ENCODE measurements around the gene PCDHA1. TPM values are rescaled to one million over a fixed set of nuclear protein-coding genes. Genes with fewer than 3 reads are reported as not detected.
"Not testable (repeated sequence)": the region's sequence is repeated elsewhere in the genome, so short reads cannot be mapped to it uniquely, and the experiment has no call there.

PCDHA1 gene
- total RNA-seq, 1 experiment from 2014 or later = not detected

GRCh38 chr5:140802781-140803271, 16.9 kb downstream of the PCDHA1 start:
- Mint-ChIP-seq H3K4me3 (ENCODE audit: unreplicated experiment) (no peak overlapping the region), H3K9me3 (ENCODE audit: unreplicated experiment) (peaks cover 7% of the 10 kb centered on the region), H3K27me3 (ENCODE audit: insufficient read depth, unreplicated experiment) (no peaks in the 10 kb centered on the region), H3K4me1 (ENCODE audit: insufficient read depth, unreplicated experiment) (no peaks in the 10 kb centered on the region), H3K27ac (ENCODE audit: low read depth, unreplicated experiment) (no peak overlapping the region), H3K36me3 (ENCODE audit: insufficient read depth, unreplicated experiment) (no peaks in the 10 kb centered on the region)
- intact Hi-C loops (cut with micrococcal nuclease) = no loop called here
- BruUV-seq (replicated peaks) = no TSS peak
- ChIA-PET POLR2A (no interaction called here), CTCF (interaction anchor here (0.6 kb wide), 2 partner anchors 175 to 240 kb away, joined by 3 read pairs; no protein-coding TSS in a partner anchor)
- DNase-seq (ENCODE audit: unreplicated experiment) = no peak
- TF ChIP-seq CTCF (IDR thresholded peaks at IDR 0.05; ENCODE audit: unreplicated experiment) = no peak

- Mint-ChIP-seq H3K27ac (ENCODE audit: low read depth, unreplicated experiment) (no peak within 1 kb of the TSS), H3K9me3 (ENCODE audit: unreplicated experiment) (peaks cover 8% of the 10 kb centered on the region), H3K4me3 (ENCODE audit: unreplicated experiment) (peak within 1 kb of the TSS; percentile 55), H3K36me3 (ENCODE audit: insufficient read depth, unreplicated experiment) (no peaks in the 10 kb centered on the region), H3K27me3 (ENCODE audit: insufficient read depth, unreplicated experiment) (no peaks in the 10 kb centered on the region), H3K4me1 (ENCODE audit: insufficient read depth, unreplicated experiment) (no peaks in the 10 kb centered on the region)
- intact Hi-C loops (cut with micrococcal nuclease) = loop anchor here (1.0 kb wide), 1 partner anchor 234 kb away; no protein-coding TSS in a partner anchor
- peak; percentile 38 for TF ChIP-seq CTCF (IDR thresholded peaks at IDR 0.05; ENCODE audit: unreplicated experiment)
- peak; percentile 18 for DNase-seq (ENCODE audit: unreplicated experiment)
- ChIA-PET POLR2A (interaction anchor here (0.7 to 3.9 kb wide), 7 partner anchors 10 to 348 kb away, joined by 3 to 38 read pairs (median 7); partner anchors contain the start of genes PCDHA6 and PCDHAC1), CTCF (interaction anchor here (0.6 to 6.4 kb wide), 48 partner anchors 9 to 774 kb away, joined by 3 to 61 read pairs (median 4); partner anchors contain the start of genes PCDHA1, PCDHA12, PCDHA5 and PCDHA6)
- no TSS peak for BruUV-seq (replicated peaks)
These were observed 21.2 kb downstream of the PCDHA1 start, which contains the start of gene PCDHA4 for GRCh38 chr5:140806834-140807775. Gene PCDHA4, plus strand, starts transcription at chr5:140807068.

- H3K36me3 Mint-ChIP-seq (ENCODE audit: insufficient read depth, unreplicated experiment); H3K4me1 Mint-ChIP-seq (ENCODE audit: insufficient read depth, unreplicated experiment); intact Hi-C loops (cut with micrococcal nuclease); H3K4me3 Mint-ChIP-seq (ENCODE audit: unreplicated experiment); DNase-seq (ENCODE audit: unreplicated experiment); BruUV-seq (replicated peaks); H3K27me3 Mint-ChIP-seq (ENCODE audit: insufficient read depth, unreplicated experiment); H3K27ac Mint-ChIP-seq (ENCODE audit: low read depth, unreplicated experiment): not testable (repeated sequence)
- ChIA-PET CTCF (interaction anchor here (0.6 to 6.4 kb wide), 31 partner anchors 8 to 758 kb away, joined by 3 to 61 read pairs (median 5); partner anchors contain the start of genes PCDHA1, PCDHA12, PCDHA5 and PCDHA6), POLR2A (interaction anchor here (0.9 to 3.9 kb wide), 6 partner anchors 9 to 232 kb away, joined by 3 to 38 read pairs (median 8); partner anchors contain the start of genes PCDHA6 and PCDHAC1)
- peaks cover 15% of the 10 kb centered on the region for H3K9me3 Mint-ChIP-seq (ENCODE audit: unreplicated experiment)
These were observed 22.4 kb downstream of the PCDHA1 start for GRCh38 chr5:140808241-140808888.

- no peak for DNase-seq (ENCODE audit: unreplicated experiment)
- no peak for TF ChIP-seq CTCF (IDR thresholded peaks at IDR 0.05; ENCODE audit: unreplicated experiment)
- Mint-ChIP-seq H3K4me3 (ENCODE audit: unreplicated experiment) (no peak overlapping the region), H3K4me1 (ENCODE audit: insufficient read depth, unreplicated experiment) (no peaks in the 10 kb centered on the region), H3K36me3 (ENCODE audit: insufficient read depth, unreplicated experiment) (no peaks in the 10 kb centered on the region), H3K27me3 (ENCODE audit: insufficient read depth, unreplicated experiment) (no peaks in the 10 kb centered on the region), H3K27ac (ENCODE audit: low read depth, unreplicated experiment) (no peak overlapping the region), H3K9me3 (ENCODE audit: unreplicated experiment) (peaks cover 11% of the 10 kb centered on the region)
- CTCF ChIA-PET = interaction anchor here (2.1 to 6.4 kb wide), 2 partner anchors 32 to 232 kb away, joined by 8 to 61 read pairs; no protein-coding TSS in a partner anchor
- POLR2A ChIA-PET = no interaction called here
- BruUV-seq (replicated peaks) = no TSS peak
- intact Hi-C loops (cut with micrococcal nuclease) = no loop called here
These were observed 22.9 kb downstream of the PCDHA1 start for GRCh38 chr5:140808889-140809291.
